Pancreas (tissue), 10 donors: ENCODE measurements around the gene EBF3. TPM values are rescaled to one million over a fixed set of nuclear protein-coding genes. Genes with fewer than 3 reads are reported as not detected.
A peak's percentile ranks its signal among the peaks of the same experiment; 100 is the strongest.

Source experiments
- ATAC-seq, 4 donors: fragments of 200-7000 bp; cut with Tn5 transposase; one replicate each; pipeline versions ENCODE4 v1.8.0 to v1.9.1; 2020; ENCODE audit warnings: mild to moderate bottlenecking in 4 of 4, moderate library complexity in 4 of 4
- DNase-seq, 6 donors: peaks; one replicate each; pipeline ENCODE4 v3.0.0-alpha.2; 2020
- FAIRE-seq: peaks from 2 replicates; lab custom pipeline; 2012; peaks lifted over from hg19 to GRCh38; lab: Jason Lieb, UNC
- H3K27ac ChIP-seq, 4 donors: fragments of 200-600 bp; sonication (generic); 1 replicate in 3 of 4; 2 replicates in 1 of 4; pipeline versions ENCODE4 v1.5.0 to v1.8.0; 2020
- H3K27me3 ChIP-seq, 4 donors: fragments of 200-600 bp; one replicate each; pipeline ENCODE4 v1.8.0; 2021
- H3K36me3 ChIP-seq, 3 donors: fragments of 200-600 bp; sonication (generic) in 1 of 3; one replicate each; pipeline versions ENCODE4 v1.5.0 to v1.8.0; 2020 to 2021
- H3K4me1 ChIP-seq, 3 donors: fragments of 200-600 bp; one replicate each; pipeline ENCODE4 v1.8.0; 2021
- H3K4me3 ChIP-seq, 4 donors: fragments of 200-600 bp; sonication (generic) in 2 of 4; one replicate each; pipeline versions ENCODE4 v1.5.0 to v1.8.0; 2020 to 2021
- H3K9me3 ChIP-seq, 4 donors: fragments of 200-600 bp; one replicate each; pipeline ENCODE4 v1.8.0; 2021
- CTCF ChIP-seq, 4 donors: fragments of 200-600 bp; sonication (generic) in 3 of 4; IDR thresholded peaks; one replicate each; pipeline versions ENCODE4 v1.5.0 to v1.8.0; 2021; ENCODE audit warnings: antibody characterized with exemption in 4 of 4
- WGBS, 2 donors: extraction: QIAGEN DNeasy Blood & Tissue Kit; methylation state at CpG; one replicate each; pipeline ENCODE4 v1.1.7; 2013; 5-methylcytosine and 5-hydroxymethylcytosine counted together
- intact Hi-C, 3 donors: fragments of 100-400 bp; cut with DNase I; formaldehyde crosslinking; loops; one replicate each; pipeline versions ENCODE4 v1.11.1 to v1.14.2; 2022
- polyA plus RNA-seq, 2 donors: library from polyadenylated mRNA; stranded (reverse); fragments of 200-250 nt; gene quantifications; one replicate each; pipeline ENCODE4 v1.2.3, GENCODE V29; 2013
- total RNA-seq, 6 donors: library from RNA; stranded (reverse); fragmentation: NEBNext Ultra II Directional in 4 of 6; extraction: Animal tissue kit (Norgen Biotek cat#: 25700) in 4 of 6; gene quantifications; one replicate each; pipeline versions ENCODE4 v1.2.1 to v1.2.4, GENCODE V29; 2021 to 2023
- donor health status: healthy with polysubstance abuse.
- donor health status: DM: no; HTN: no; CAD: no; lungs with moderate emphysema.
- donor health status: DM: no; HTN: no; CAD: no.
- donor health status: control.
- donor health status: control.
- donor health status: Bipolar disorder and iron deficiency.
- donor health status: DM: yes; HTN: yes; CAD: no.
- donor health status: DM: no; HTN: no; CAD: no.
- donor health status: DM: no; HTN: no; CAD: no.
- donor health status: DM: yes; HTN: yes; CAD: no.

The EBF3 gene
- total and polyA plus RNA-seq, 8 donors = 0.47 to 1.5 (median 1.1) TPM

GRCh38 chr10:129792141-129792540 is 171.9 kb downstream of the EBF3 start:
- WGBS, 2 donors = 89 to 95% methylated on average over 7 of the region's 7 CpGs
- TF ChIP-seq CTCF (IDR thresholded peaks at IDR 0.05) = no peak
- intact Hi-C loops = no loop called here
- Histone ChIP-seq H3K27ac (no peak overlapping the region), H3K4me1 (no peaks in the 10 kb centered on the region), H3K36me3 (no peaks in the 10 kb centered on the region), H3K27me3 (no peaks in the 10 kb centered on the region), H3K9me3 (no peaks in the 10 kb centered on the region), H3K4me3 (no peak overlapping the region)
- ATAC-seq (no peak), FAIRE-seq (no peak), DNase-seq (no peak)

- TF ChIP-seq CTCF (IDR thresholded peaks at IDR 0.05) = no peak
- Histone ChIP-seq H3K9me3 (no peaks in the 10 kb centered on the region), H3K36me3 (no peaks in the 10 kb centered on the region), H3K27ac (no peak overlapping the region), H3K4me3 (no peak overlapping the region), H3K27me3 (no peaks in the 10 kb centered on the region), H3K4me1 (no peaks in the 10 kb centered on the region)
- intact Hi-C loops = no loop called here
- ATAC-seq (no peak), FAIRE-seq (no peak), DNase-seq (no peak)
- WGBS, 2 donors = 67 to 74% methylated on average over 17 of the region's 17 CpGs
Measured at GRCh38 chr10:129790715-129791446, 173.2 kb downstream of the EBF3 start.

- Histone ChIP-seq H3K27me3 (no peaks in the 10 kb centered on the region), H3K4me1 (no peaks in the 10 kb centered on the region), H3K27ac (no peak overlapping the region), H3K9me3 (no peaks in the 10 kb centered on the region), H3K36me3 (no peaks in the 10 kb centered on the region), H3K4me3 (no peak overlapping the region)
- intact Hi-C loops = no loop called here
- TF ChIP-seq CTCF (IDR thresholded peaks at IDR 0.05) = no peak
- FAIRE-seq (no peak), ATAC-seq (no peak), DNase-seq (peak in 1 of 6 donors; percentile 44)
- 67 to 78% methylated on average over 10 of the region's 10 CpGs for WGBS, 2 donors
Measured at GRCh38 chr10:129788215-129788614, 175.9 kb downstream of the EBF3 start.

GRCh38 chr10:129787557-129787956 is 176.5 kb downstream of the EBF3 start:
- no peaks in the 10 kb centered on the region for H3K4me1 ChIP-seq
- no peaks in the 10 kb centered on the region for H3K36me3 ChIP-seq
- intact Hi-C loops = no loop called here
- ATAC-seq (no peak), DNase-seq (no peak), FAIRE-seq (no peak)
- no peak for TF ChIP-seq CTCF (IDR thresholded peaks at IDR 0.05)
- WGBS, 2 donors = 75 to 80% methylated on average over 5 of the region's 5 CpGs
- no peak overlapping the region for H3K27ac ChIP-seq
- H3K4me3 ChIP-seq = no peak overlapping the region
- no peaks in the 10 kb centered on the region for H3K9me3 ChIP-seq
- no peaks in the 10 kb centered on the region for H3K27me3 ChIP-seq

- no peaks in the 10 kb centered on the region for H3K4me1 ChIP-seq
- FAIRE-seq = no peak
- H3K27me3 ChIP-seq = no peaks in the 10 kb centered on the region
- no peaks in the 10 kb centered on the region for H3K36me3 ChIP-seq
- H3K4me3 ChIP-seq = no peak overlapping the region
- DNase-seq = no peak
- no peak for TF ChIP-seq CTCF (IDR thresholded peaks at IDR 0.05)
- no peak for ATAC-seq
- WGBS, 2 donors = 67 to 69% methylated on average over 10 of the region's 10 CpGs
- intact Hi-C loops = no loop called here
- no peaks in the 10 kb centered on the region for H3K9me3 ChIP-seq
- no peak overlapping the region for H3K27ac ChIP-seq
Measured at GRCh38 chr10:129786216-129786615, 177.9 kb downstream of the EBF3 start.
